ENCODE results near the gene MYO5B.

MYO5B gene

GRCh38 chr18:50044402-50044801 lies 150.5 kb downstream of the MYO5B start:
- no peak for DNase-seq (ENCODE audit: low read depth)
- TF ChIP-seq, protein P1, sequence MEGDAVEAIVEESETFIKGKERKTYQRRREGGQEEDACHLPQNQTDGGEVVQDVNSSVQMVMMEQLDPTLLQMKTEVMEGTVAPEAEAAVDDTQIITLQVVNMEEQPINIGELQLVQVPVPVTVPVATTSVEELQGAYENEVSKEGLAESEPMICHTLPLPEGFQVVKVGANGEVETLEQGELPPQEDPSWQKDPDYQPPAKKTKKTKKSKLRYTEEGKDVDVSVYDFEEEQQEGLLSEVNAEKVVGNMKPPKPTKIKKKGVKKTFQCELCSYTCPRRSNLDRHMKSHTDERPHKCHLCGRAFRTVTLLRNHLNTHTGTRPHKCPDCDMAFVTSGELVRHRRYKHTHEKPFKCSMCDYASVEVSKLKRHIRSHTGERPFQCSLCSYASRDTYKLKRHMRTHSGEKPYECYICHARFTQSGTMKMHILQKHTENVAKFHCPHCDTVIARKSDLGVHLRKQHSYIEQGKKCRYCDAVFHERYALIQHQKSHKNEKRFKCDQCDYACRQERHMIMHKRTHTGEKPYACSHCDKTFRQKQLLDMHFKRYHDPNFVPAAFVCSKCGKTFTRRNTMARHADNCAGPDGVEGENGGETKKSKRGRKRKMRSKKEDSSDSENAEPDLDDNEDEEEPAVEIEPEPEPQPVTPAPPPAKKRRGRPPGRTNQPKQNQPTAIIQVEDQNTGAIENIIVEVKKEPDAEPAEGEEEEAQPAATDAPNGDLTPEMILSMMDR (conservative IDR thresholded peaks at IDR 0.05; ENCODE audit: control insufficient read depth, insufficient read depth, low read depth, low read length): no peak
- H3K4me3 ChIP-seq (ENCODE audit: control insufficient read depth, low read depth, low read length): no peak overlapping the region

- H3K4me3 ChIP-seq (ENCODE audit: control insufficient read depth, low read depth, low read length): no peak overlapping the region
- DNase-seq (ENCODE audit: low read depth): no peak
- TF ChIP-seq, protein P1 (conservative IDR thresholded peaks at IDR 0.05; ENCODE audit: control insufficient read depth, insufficient read depth, low read depth, low read length): no peak
These were observed 152.3 kb downstream of the MYO5B start for GRCh38 chr18:50042611-50043010.

- no peak overlapping the region for H3K4me3 ChIP-seq (ENCODE audit: control insufficient read depth, low read depth, low read length)
- DNase-seq (ENCODE audit: low read depth): no peak
- TF ChIP-seq, protein P1 (conservative IDR thresholded peaks at IDR 0.05; ENCODE audit: control insufficient read depth, insufficient read depth, low read depth, low read length): no peak
These were observed 155.2 kb downstream of the MYO5B start for GRCh38 chr18:50039746-50040145.

DNA sequence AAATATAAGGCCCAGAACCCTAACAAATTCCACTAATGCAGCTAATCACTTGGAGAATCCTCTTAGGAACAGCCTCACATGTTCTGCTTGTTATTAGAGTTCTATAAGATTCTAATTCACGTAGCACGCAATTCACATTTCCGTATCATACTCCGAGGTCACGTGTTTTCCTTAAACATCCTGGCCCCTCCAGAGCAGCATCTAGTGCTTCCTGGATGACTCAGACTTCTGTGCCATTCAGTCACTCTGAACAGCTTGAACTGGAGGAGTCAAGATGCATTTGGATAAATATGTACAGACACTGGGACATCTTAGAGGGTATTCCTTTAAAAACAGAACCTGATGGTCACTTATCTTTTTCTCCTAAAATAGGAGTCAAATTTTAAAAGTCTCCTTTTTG lies 156.5 kb downstream of the MYO5B start:
- H3K4me3 ChIP-seq (ENCODE audit: control insufficient read depth, low read depth, low read length): no peak overlapping the region
- DNase-seq (ENCODE audit: low read depth): no peak

GRCh38 chr18:50034029-50034428 lies 160.9 kb downstream of the MYO5B start:
- DNase-seq (ENCODE audit: low read depth): no peak
- no peak overlapping the region for H3K4me3 ChIP-seq (ENCODE audit: control insufficient read depth, low read depth, low read length)
- TF ChIP-seq, protein P1 (conservative IDR thresholded peaks at IDR 0.05; ENCODE audit: control insufficient read depth, insufficient read depth, low read depth, low read length): no peak

More for the DNA sequence above, 156.5 kb downstream of the MYO5B start:
- TF ChIP-seq, protein P1 (conservative IDR thresholded peaks at IDR 0.05; ENCODE audit: control insufficient read depth, insufficient read depth, low read depth, low read length): no peak

DNA sequence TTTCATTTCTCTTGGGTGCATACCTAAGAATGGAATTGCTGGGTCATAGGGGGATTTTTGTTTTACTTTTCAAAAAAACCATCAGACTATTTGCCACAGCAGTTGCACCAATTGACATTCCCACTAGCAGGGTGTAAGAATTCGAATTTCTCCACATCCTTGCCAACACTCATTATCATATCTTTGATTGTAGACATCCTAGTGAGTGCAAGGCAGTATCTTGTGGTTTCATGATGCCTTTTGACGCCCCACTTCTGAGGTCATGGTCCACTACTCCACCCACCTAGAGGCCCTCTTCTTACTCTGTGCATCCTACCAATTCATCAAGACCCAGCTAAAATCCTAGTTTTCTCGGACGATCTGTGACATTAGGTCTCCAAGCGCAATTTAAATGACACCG lies 161.9 kb downstream of the MYO5B start:
- TF ChIP-seq, protein P1 (conservative IDR thresholded peaks at IDR 0.05; ENCODE audit: control insufficient read depth, insufficient read depth, low read depth, low read length): no peak
- no peak for DNase-seq (ENCODE audit: low read depth)
- H3K4me3 ChIP-seq (ENCODE audit: control insufficient read depth, low read depth, low read length): no peak overlapping the region

- no peak for DNase-seq (ENCODE audit: low read depth)
- TF ChIP-seq, protein P1 (conservative IDR thresholded peaks at IDR 0.05; ENCODE audit: control insufficient read depth, insufficient read depth, low read depth, low read length): no peak
These were observed 164.8 kb downstream of the MYO5B start for GRCh38 chr18:50030146-50030545.

More at GRCh38 chr18:50030146-50030545, 164.8 kb downstream of the MYO5B start:
- H3K4me3 ChIP-seq (ENCODE audit: control insufficient read depth, low read depth, low read length): no peak overlapping the region
